HG02642 (cell line): ENCODE measurements around the gene RGS7.
A peak's percentile ranks its signal among the peaks of the same experiment; 100 is the strongest.
"Not testable (repeated sequence)": the region's sequence is repeated elsewhere in the genome, so short reads cannot be mapped to it uniquely, and the experiment has no call there.

Source experiments
- ATAC-seq: cut with Tn5 transposase; IDR thresholded peaks from one replicate; pipeline ENCODE4 v1.9.1; 2021; ENCODE audit warnings: mild to moderate bottlenecking; ENCODE audit not compliant: unreplicated experiment, poor library complexity

The RGS7 gene

DNA sequence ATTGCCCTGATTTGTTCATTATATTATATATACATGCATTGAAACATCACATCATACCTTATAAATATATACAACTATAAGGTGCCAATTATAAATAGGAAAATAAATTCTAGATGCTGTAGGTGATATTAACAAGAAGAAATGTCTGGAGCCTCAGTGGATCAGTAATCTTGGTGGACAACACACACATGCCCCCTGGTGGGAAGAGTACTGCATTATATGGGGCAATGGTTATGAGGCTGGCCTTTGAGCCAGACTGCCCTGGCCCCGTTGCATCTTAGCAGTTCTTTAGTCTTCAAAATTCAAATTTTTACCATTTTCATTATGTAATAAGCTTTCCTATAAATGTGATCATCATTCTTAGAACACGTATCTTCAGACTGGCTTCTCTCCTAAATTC is 410.1 kb downstream of the RGS7 start:
- ATAC-seq = peak; percentile 68

DNA sequence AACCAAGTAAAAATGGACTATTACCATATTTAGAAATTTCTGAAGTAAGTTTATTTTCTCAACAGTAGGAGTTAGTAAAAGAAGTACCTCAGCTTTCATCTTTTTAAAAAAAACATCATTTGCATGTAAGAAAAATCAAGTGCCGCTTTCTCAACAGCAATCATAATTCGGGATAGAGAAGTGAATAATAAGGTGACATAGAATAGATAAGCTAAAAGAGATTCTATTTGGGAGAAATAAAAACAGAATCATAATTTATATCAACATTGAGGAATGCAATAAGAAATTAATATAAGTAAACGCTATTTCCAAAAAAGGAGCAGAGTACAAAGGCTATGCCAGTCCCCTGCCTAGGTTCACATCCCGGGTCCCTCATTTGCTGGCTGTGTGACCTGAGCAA is 414.1 kb downstream of the RGS7 start:
- ATAC-seq = no peak

DNA sequence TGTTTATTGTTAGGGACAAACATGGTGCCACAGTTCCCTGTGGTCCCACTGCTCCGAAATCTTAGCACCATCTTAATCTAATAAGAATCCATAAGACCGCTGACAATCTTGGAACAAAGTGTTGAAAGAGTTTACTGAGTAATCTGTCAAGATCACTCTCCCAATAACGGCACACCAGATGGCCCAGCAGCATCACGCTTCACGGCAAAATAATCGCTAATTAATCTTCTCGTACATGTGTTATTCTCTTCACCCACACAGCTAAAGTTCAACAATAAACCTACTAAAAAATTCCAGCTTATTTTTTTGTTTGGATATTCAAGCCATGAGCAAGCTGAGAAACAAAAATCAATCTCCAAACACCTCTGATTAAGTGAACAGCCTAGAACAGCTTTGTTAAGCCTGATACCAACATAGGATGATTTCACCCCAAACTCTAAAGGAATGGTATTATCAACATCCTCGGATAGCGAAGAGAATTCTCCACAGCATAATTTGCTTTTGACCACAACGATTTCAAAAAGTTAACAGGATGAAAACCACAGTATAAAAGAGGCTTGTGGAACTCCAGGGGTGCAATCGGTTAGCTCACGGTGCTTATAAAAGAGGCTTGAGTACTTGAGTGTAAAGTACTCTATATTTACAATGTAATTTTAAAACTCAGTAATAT is 415.2 kb downstream of the RGS7 start:
- ATAC-seq = no peak

DNA sequence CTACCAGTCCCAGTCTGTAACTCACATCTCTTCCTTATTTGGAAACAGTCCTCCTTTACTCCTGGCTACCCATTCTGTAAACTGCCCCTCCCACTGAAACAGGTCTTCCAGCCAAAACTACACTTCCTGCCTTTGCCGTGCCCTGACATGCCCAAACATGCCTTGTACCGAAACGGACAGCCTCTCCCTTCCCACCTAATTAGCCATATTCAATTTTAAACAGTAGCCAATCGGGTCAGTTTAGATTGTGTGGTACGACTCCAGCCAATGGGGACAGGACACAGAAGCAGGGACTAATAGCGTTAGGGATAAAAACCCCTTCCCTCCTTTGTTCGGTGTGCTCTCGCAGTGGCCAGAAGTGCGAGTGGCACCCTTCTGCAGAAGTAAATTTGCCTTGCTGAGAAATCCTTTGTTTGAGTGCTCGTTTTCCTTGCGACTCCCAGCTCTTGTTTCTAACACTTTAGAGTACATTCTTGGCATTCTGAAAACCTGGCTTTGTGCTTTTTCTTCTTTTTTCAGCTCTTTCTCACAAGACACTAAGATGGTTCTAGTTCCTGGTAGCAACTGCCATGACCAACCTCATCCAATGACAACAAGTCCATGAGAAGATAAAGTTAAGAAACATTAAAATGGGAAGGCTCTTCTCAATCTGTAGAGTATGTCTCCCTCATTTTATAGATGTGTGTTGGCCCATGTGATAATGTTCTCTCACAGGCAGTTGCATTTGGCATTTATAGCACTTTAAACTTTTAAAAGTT is 419.9 kb downstream of the RGS7 start:
- no peak for ATAC-seq

DNA sequence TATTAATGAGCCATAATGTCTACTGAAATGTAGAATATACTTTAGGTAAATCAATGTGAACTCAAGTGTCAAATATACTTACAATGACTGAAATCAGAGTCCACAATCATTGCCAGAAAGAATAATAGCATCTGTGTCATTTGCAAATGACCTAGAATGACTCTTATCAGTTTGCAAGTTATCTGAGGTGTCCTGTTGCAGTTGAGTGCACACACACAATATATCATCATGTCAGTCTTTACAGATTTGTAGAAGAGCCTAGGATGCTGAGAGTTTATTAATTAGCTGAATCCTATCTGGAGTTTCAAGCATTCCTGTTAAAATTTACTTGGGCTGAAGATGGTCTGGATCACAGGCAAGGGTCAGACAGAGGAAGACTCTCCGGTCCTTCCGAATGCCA is 421.1 kb downstream of the RGS7 start:
- ATAC-seq = no peak

- ATAC-seq = no peak
Measured at GRCh38 chr1:240931031-240931430, 426.0 kb downstream of the RGS7 start.

DNA sequence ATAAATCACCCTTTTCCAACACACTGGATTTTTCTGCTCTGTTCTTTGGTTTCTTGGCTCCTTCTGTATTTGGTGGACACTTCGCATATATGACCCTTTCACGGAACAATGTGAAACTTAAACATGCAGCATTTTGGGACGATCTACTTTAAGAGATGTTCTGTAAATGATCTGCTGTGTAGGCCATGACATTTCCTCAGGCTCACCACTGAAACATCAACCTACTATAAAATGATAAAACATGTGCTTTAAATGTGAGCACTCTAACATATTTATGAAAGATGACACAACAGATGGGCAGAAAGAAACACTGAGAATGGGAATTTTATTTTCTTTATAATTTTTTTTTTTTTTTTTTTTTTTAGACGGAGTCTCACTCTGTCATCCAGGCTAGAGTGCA is 428.7 kb downstream of the RGS7 start:
- no peak for ATAC-seq

DNA sequence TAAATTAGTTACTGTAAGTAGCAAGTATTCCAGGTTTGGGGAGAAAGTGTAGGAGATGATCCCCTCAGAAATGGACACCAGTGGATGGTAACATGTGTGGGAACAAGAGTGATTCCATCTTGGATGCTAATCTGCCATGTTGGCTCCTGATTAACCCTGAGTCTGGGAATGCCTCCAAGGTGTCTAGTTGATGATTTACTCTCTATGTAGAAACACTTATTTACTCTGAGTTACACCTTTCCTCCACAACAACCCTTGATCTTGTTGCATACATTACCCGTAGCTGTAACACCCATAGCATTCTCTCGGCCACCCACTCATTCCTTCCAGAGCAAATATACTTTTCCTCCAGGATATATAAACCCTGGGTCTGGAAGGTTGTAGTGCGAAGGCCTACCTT is 429.2 kb downstream of the RGS7 start:
- no peak for ATAC-seq

DNA sequence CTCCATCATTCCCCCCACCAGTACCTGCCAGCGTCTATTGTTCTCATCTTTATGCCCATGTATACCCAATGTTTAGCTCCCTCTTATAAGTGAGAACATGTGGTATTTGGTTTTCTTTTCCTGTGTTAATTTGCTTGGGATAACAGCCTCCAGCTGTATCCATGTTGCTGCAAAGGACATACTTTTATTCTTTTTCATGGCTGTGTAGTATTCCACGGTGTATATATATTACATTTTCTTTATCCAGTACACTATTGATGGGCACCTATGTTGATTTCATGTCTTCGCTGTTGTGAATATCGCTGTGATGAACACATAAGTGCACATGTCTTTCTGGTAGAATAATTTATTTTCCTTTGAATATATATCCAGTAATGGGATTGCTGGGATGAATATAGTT is 431.7 kb downstream of the RGS7 start:
- ATAC-seq = no peak

DNA sequence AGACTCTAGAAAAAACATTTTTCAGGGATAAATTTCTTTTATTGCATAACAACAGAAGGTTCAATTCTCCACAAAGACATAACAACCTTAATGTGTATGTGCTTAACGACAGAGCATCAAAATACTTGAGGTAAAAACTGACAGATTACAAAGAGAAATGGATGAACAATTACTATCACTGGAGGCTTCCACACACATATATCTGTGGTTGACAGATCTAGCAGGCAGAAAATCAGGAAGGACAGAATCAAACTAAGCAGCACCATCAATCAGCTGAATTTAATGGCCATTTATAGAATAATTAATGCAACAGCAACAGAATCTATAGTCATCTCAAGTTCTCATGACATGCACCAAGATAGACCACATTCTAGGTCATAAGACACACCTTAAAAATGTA is 439.0 kb downstream of the RGS7 start:
- no peak for ATAC-seq

DNA sequence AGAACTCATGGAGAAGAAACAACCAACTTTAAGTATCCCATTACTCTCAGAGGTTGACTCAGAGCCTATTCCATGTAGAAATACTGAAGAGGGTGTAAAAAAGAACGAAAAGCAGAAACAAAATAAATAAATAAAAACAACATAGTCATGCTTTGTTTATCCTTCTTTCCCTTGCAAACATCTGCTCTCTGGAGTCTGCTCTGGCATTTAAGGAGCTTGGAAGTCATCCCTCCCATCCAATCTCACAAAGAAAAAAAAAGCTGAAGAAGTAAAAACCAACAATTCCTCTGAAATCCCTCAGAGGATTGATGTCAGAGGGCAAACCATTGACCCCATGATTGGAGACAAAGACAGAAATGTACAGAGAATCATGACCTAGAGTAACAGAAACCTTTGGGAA is 442.5 kb downstream of the RGS7 start:
- ATAC-seq = no peak

DNA sequence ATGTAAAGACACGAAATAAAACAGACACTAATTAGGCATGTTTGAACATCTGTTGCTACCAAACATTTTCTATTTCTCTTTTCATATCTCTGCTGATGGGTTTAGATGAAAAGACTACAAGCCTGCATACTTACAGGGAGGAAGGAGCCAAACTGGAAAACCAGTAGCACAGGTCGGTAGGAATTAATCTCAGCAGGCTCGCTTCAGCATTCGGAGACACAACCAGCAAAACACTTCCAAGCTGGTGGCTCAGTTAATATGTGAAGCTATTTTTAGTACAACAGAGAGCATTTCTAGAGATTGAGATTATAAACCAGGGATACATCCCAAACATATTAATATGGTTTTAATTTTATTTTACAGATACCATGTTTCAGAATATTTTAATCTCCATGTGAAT is 444.2 kb downstream of the RGS7 start:
- ATAC-seq = no peak

- peak; percentile 72 for ATAC-seq
Measured at GRCh38 chr1:240909701-240910457, 447.1 kb downstream of the RGS7 start.

DNA sequence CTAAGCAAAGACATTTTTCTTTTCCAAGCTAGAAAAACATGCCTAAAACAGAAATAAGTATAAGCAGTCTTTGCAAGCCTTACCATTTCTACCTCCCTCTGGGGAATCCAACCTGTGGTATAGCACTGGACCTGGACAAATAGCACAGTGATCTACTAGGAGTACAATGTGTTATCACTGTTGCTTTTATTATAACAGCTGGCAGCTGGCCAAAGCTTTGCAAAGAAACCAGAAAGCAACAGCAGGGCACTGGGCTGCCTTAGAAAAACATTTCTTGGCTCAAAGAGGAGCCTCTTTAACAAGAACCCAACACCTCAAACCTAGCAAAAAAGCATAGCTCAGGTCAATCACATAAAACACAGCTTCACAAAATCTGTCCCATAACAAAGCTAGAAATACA is 450.5 kb downstream of the RGS7 start:
- ATAC-seq = no peak

DNA sequence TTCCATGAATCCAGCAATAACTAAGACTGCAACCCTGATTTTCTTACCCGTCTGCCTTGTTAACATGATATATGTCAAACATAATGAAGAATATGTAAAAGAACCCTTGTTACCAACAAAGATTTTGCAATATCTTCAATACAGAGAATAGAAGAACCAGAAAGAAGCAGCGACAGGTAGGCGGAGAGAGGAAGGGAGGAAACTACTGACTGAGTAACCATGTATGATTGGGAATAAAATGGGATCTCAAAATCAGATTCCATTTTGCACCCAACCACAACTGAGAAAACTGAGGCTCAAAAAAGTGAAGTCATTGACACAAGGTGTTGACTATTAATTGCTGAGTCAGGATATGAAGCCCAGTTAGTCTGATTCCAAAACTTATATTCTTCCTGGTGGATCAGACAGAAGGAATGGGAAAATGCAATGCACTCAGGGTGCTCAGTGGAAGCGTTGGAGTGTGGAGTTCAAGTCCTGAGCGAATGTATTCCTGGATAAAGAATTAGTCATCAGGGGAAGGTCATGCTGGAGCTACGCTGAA is 451.7 kb downstream of the RGS7 start:
- ATAC-seq = no peak

- ATAC-seq = not testable (repeated sequence)
Measured at GRCh38 chr1:240895424-240895823, 461.6 kb downstream of the RGS7 start.

- ATAC-seq = no peak
Measured at GRCh38 chr1:240888787-240889048, 468.3 kb downstream of the RGS7 start.

- no peak for ATAC-seq
Measured at GRCh38 chr1:240888039-240888786, 468.8 kb downstream of the RGS7 start.

- no peak for ATAC-seq
Measured at GRCh38 chr1:240883490-240883889, 473.5 kb downstream of the RGS7 start.

DNA sequence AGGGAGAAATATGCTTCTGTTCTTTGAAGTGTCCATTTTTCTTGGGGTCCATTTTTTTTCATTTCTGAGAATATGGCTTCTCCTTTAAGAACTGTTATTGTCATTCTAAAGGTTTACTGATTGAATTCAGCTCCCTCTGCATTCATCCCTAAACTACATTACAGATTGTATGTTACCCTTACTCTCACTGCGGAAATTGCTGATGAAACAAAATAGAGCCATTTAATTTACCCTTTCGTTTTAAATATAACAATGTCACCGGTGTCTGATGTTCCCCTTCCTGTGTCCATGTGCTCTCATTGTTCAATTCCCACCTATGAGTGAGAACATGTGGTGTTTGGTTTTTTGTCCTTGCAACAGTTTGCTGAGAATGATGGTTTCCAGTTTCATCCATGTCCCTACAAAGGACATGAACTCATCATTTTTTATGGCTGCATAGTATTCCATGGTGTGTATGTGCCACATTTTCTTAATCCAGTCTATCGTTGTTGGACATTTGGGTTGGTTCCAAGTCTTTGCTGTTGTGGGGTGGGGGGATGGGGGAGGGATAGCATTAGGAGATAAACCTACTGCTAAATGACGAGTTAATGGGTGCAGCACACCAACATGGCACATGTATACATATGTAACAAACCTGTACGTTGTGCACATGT is 474.2 kb downstream of the RGS7 start:
- not testable (repeated sequence) for ATAC-seq
